Measurements from ENCODE around the gene ME3.
"Not testable (repeated sequence)": the region's sequence is repeated elsewhere in the genome, so short reads cannot be mapped to it uniquely, and the experiment has no call there.

Gene ME3

GRCh38 chr11:86580535-86580934 is 91.9 kb downstream of the ME3 start:
- no peak for DNase-seq

- no peak for DNase-seq
Measured at GRCh38 chr11:86579406-86579731, 93.0 kb downstream of the ME3 start.

- DNase-seq = no peak
Measured at GRCh38 chr11:86578727-86579405, 93.5 kb downstream of the ME3 start.

GRCh38 chr11:86577644-86578636 is 94.5 kb downstream of the ME3 start:
- DNase-seq = no peak

- DNase-seq = no peak
Measured at GRCh38 chr11:86576946-86577624, 95.3 kb downstream of the ME3 start.

GRCh38 chr11:86575927-86576326 is 96.5 kb downstream of the ME3 start:
- DNase-seq = no peak

- DNase-seq = no peak
Measured at GRCh38 chr11:86575208-86575855, 97.1 kb downstream of the ME3 start.

GRCh38 chr11:86574493-86575207 is 97.8 kb downstream of the ME3 start:
- DNase-seq = no peak

- DNase-seq = no peak
Measured at GRCh38 chr11:86571273-86571948, 101.0 kb downstream of the ME3 start.

- no peak for DNase-seq
Measured at GRCh38 chr11:86570451-86570850, 102.0 kb downstream of the ME3 start.

GRCh38 chr11:86570020-86570419 is 102.4 kb downstream of the ME3 start:
- no peak for DNase-seq

- DNase-seq = no peak
Measured at GRCh38 chr11:86569109-86569508, 103.3 kb downstream of the ME3 start.

GRCh38 chr11:86565801-86566312 is 106.6 kb downstream of the ME3 start:
- no peak for DNase-seq

DNA sequence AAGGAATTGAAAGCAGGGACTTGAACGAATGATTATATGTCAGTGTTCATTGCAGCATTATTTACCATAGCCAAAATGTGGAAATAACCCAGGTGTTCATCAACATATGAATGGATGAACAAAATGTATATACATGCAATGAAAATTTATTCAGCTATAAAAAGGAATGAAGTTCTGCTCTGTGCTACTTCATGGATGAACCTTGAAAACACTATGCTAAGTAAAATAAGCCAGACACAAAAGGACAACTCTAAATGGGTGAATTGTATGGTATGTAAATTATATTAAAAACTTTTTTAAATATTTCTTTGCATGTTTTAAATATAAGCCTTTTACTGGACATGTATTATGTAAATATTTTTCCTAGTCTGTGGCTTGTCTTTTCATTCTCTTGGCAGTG is 107.0 kb downstream of the ME3 start:
- no peak for DNase-seq

DNA sequence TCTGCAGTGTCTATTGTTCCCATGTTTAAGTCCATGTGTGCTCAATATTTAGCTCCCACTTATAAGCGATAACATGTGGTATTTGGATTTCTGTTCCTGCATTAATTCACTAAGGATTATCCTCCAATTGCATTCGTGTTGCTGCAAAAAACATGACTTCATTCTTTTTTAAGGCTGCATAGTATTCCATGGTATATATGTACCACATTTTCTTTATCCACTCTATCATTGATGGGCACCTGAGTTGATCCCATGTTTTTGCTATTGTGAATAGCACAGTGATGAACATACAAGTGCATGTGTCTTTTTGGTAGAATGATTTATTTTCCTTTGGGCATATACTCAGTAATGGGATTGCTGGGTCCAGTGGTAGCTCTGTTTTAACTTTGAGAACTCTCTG is 109.6 kb downstream of the ME3 start:
- not testable (repeated sequence) for DNase-seq

DNA sequence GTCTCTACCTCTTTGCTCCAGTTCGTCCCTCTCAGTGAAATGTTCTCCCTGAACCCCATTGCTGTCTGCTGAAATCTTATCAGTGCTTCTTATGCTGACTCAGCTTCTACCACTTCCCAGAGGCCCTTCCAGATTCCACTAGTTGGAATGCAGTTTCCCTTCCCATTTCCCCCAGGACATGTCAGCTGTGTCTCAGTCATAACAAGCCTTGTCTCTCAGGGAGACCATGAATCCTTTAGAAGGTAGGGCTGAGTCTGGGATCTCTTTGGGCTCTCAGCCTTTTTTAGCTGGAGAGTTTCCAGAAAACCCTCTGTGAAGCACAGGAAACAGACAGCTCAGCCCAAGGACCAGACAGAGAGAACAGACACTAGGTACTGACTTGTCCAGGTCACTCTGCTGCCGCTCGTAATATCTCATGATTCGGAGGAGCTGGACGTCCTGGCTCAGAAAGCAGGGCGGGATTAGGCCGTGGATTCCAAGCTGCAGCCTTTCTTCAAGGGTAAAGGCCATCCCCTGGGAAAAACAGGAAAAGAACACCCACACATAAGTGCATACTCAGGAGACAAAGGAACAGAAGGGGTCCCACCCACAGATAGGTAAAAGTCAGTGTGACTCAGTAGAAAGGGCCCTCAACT is 113.0 kb downstream of the ME3 start:
- DNase-seq = no peak

DNA sequence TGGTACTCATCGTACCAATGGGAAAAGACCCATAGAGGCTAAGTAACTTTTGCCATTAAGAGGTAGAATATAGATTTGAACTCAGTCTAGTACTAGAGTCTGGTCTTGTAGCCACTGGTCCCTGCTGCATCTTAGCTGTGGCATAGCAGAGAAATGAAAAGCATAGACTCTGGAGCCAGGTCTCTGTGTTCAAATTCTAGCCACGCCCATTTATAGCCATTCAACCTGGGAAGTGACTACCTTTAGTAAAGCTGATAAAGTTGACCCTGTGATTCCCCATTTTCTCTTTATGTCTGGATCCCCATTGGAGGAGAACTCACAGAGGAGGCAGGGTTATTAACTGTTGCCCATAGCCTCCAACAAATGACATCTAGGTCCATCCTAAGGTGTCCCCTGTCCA is 113.6 kb downstream of the ME3 start:
- no peak for DNase-seq

DNA sequence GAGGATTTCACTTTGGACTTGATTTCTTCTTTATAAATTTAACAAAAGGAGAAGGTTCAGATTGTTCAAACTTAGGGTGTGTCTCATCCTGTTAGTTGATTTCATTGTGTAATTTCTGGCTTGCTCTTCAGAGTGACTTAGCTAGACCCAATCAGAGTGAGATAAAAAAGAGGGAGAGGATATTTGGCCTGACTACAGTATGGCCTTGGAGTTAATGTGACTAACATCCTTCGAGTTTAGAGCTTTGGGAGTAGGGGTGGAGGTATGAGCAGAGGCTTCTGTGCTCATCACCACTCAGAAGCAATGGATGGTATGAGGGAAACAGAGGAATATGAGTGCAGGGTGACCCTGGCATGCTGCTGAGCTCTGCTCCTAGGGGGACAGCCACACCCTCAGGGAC is 114.2 kb downstream of the ME3 start:
- DNase-seq = no peak

- no peak for DNase-seq
Measured at GRCh38 chr11:86555866-86556265, 116.5 kb downstream of the ME3 start.

GRCh38 chr11:86555401-86555800 is 117.0 kb downstream of the ME3 start:
- no peak for DNase-seq

GRCh38 chr11:86553265-86553664 is 119.2 kb downstream of the ME3 start:
- DNase-seq = no peak
